Fibroblast of upper back skin (primary cell): Measurements from ENCODE around the gene THSD7A.

ENCODE experiments used
- DNase-seq: peaks from one replicate; pipeline ENCODE4 v3.0.0-alpha.2; 2013

THSD7A gene

GRCh38 chr7:11437994-11438393 is 394.0 kb downstream of the THSD7A start:
- peak; percentile 31 for DNase-seq

GRCh38 chr7:11436773-11437524 is 395.0 kb downstream of the THSD7A start:
- no peak for DNase-seq

- DNase-seq, result peak; percentile 24
These were observed 395.7 kb downstream of the THSD7A start for GRCh38 chr7:11436316-11436715.

GRCh38 chr7:11434366-11434765 is 397.6 kb downstream of the THSD7A start:
- peak; percentile 60 for DNase-seq

- no peak for DNase-seq
These were observed 401.2 kb downstream of the THSD7A start for GRCh38 chr7:11430841-11431240.

GRCh38 chr7:11430112-11430511 is 401.9 kb downstream of the THSD7A start:
- no peak for DNase-seq

GRCh38 chr7:11428877-11429581 is 403.0 kb downstream of the THSD7A start:
- no peak for DNase-seq

GRCh38 chr7:11427686-11428273 is 404.2 kb downstream of the THSD7A start:
- DNase-seq, result peak; percentile 62

GRCh38 chr7:11424006-11424405 is 408.0 kb downstream of the THSD7A start:
- DNase-seq, result no peak

- DNase-seq, result no peak
These were observed 411.9 kb downstream of the THSD7A start for GRCh38 chr7:11420049-11420448.

GRCh38 chr7:11416641-11417458 is 415.1 kb downstream of the THSD7A start:
- no peak for DNase-seq

- DNase-seq, result no peak
These were observed 416.9 kb downstream of the THSD7A start for GRCh38 chr7:11415101-11415500.

GRCh38 chr7:11413901-11414300 is 418.1 kb downstream of the THSD7A start:
- DNase-seq, result no peak

- no peak for DNase-seq
These were observed 420.0 kb downstream of the THSD7A start for GRCh38 chr7:11412036-11412435.

- no peak for DNase-seq
These were observed 421.0 kb downstream of the THSD7A start for GRCh38 chr7:11410656-11411644.

- DNase-seq, result no peak
These were observed 427.6 kb downstream of the THSD7A start for GRCh38 chr7:11404355-11404754.

- no peak for DNase-seq
These were observed 428.2 kb downstream of the THSD7A start for GRCh38 chr7:11403781-11404180.

GRCh38 chr7:11394438-11394837 is 437.6 kb downstream of the THSD7A start:
- DNase-seq, result no peak

GRCh38 chr7:11379641-11380040 is 452.4 kb downstream of the THSD7A start:
- no peak for DNase-seq

- no peak for DNase-seq
These were observed 455.5 kb downstream of the THSD7A start for GRCh38 chr7:11376529-11376928.

GRCh38 chr7:11374629-11375028 is 457.4 kb downstream of the THSD7A start:
- no peak for DNase-seq
